Measurements from ENCODE around the gene DPYSL4. TPM values are rescaled to one million over a fixed set of nuclear protein-coding genes. Genes with fewer than 3 reads are reported as not detected.

DPYSL4 gene
- total RNA-seq, 1 donor from 2014 or later: 26.1 TPM

DNA sequence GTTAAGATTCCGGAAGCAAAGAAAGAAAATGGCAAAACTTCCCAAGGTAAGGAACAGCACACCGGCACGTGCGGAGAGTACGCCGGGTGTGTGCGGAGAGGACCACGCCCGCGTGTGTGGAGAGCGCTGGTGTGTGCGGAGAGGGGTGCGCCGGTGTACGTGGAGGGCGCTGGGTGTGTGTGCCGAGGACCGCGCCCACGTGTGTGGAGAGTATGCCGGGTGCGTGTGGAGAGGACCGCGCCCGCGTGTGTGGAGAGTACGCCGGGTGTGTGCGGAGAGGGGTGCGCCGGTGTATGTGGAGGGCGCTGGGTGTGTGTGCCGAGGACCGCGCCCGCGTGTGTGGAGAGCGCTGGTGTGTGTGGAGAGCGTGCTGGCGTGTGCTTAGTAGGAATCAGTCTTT lies 48.6 kb upstream of the DPYSL4 start:
- Mint-ChIP-seq H3K4me1 (ENCODE audit: low read depth, unreplicated experiment) (no peaks in the 10 kb centered on the region), H3K9me3 (ENCODE audit: unreplicated experiment) (no peaks in the 10 kb centered on the region), H3K27ac (ENCODE audit: unreplicated experiment) (no peak overlapping the region), H3K36me3 (ENCODE audit: low read depth, unreplicated experiment) (peaks cover 2% of the 10 kb centered on the region), H3K4me3 (ENCODE audit: unreplicated experiment) (no peak overlapping the region), H3K27me3 (ENCODE audit: low read depth, unreplicated experiment) (peaks cover 35% of the 10 kb centered on the region)
- no peaks in the 10 kb centered on the region for H3K79me2 ChIP-seq (ENCODE audit: insufficient read depth, low read length)
- DNase-seq (ENCODE audit: low read depth): no peak
- H3K4me2 ChIP-seq (ENCODE audit: low read length): no peak overlapping the region
- no peaks in the 10 kb centered on the region for H3K4me1 ChIP-seq (ENCODE audit: insufficient read depth, low read length)
- no peaks in the 10 kb centered on the region for H4K20me1 ChIP-seq (ENCODE audit: insufficient read depth, low read length)
- H3K36me3 ChIP-seq (ENCODE audit: insufficient read depth, low read length): no peaks in the 10 kb centered on the region
- no peak overlapping the region for H3K27ac ChIP-seq (ENCODE audit: low read depth, low read length)
- no peaks in the 10 kb centered on the region for H3K9me3 ChIP-seq (ENCODE audit: insufficient read depth, low read depth, low read length)
- no peak overlapping the region for H3K9ac ChIP-seq (ENCODE audit: low read length)
- TF ChIP-seq, protein P1, sequence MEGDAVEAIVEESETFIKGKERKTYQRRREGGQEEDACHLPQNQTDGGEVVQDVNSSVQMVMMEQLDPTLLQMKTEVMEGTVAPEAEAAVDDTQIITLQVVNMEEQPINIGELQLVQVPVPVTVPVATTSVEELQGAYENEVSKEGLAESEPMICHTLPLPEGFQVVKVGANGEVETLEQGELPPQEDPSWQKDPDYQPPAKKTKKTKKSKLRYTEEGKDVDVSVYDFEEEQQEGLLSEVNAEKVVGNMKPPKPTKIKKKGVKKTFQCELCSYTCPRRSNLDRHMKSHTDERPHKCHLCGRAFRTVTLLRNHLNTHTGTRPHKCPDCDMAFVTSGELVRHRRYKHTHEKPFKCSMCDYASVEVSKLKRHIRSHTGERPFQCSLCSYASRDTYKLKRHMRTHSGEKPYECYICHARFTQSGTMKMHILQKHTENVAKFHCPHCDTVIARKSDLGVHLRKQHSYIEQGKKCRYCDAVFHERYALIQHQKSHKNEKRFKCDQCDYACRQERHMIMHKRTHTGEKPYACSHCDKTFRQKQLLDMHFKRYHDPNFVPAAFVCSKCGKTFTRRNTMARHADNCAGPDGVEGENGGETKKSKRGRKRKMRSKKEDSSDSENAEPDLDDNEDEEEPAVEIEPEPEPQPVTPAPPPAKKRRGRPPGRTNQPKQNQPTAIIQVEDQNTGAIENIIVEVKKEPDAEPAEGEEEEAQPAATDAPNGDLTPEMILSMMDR (IDR thresholded peaks at IDR 0.05; ENCODE audit: insufficient read depth, low read depth, low read length): no peak
- no peak for TF ChIP-seq EZH2 (IDR thresholded peaks at IDR 0.05; ENCODE audit: insufficient read depth, low read length)
- H3K4me3 ChIP-seq (ENCODE audit: insufficient read depth, low read depth, low read length): no peak overlapping the region
- H3K27me3 ChIP-seq (ENCODE audit: insufficient read depth, low read length): no peaks in the 10 kb centered on the region
- no peak overlapping the region for H2AFZ ChIP-seq (ENCODE audit: low read depth, low read length)
- FAIRE-seq: no peak

DNA sequence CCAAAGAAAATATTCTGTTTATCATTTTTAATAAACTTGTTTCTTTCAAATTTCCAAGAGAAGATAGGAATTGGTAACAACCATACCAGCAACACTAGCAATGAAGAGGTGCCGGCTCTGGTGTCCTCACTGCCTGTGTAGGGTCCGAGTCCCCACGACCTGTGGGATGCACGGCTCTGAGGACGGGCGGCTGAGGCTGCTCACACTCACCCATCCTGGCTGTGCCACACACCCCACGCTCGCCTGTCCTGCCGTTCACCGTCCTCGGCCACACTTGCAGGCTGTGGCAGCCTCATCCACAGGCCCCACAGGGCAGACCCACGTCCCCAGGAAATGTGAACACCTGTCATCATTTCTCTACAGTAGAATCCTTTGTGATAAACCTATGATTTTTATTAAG lies 48.2 kb upstream of the DPYSL4 start:
- H3K9me3 ChIP-seq (ENCODE audit: insufficient read depth, low read depth, low read length): no peaks in the 10 kb centered on the region
- peaks cover 2% of the 10 kb centered on the region for H3K36me3 Mint-ChIP-seq (ENCODE audit: low read depth, unreplicated experiment)
- no peak overlapping the region for H3K27ac ChIP-seq (ENCODE audit: low read depth, low read length)
- no peaks in the 10 kb centered on the region for H3K4me1 Mint-ChIP-seq (ENCODE audit: low read depth, unreplicated experiment)
- DNase-seq (ENCODE audit: low read depth) (no peak), FAIRE-seq (no peak)
- no peaks in the 10 kb centered on the region for H3K79me2 ChIP-seq (ENCODE audit: insufficient read depth, low read length)
- no peak overlapping the region for H2AFZ ChIP-seq (ENCODE audit: low read depth, low read length)
- TF ChIP-seq, protein P1 (IDR thresholded peaks at IDR 0.05; ENCODE audit: insufficient read depth, low read depth, low read length): no peak
- TF ChIP-seq EZH2 (IDR thresholded peaks at IDR 0.05; ENCODE audit: insufficient read depth, low read length): no peak
- H3K4me3 ChIP-seq (ENCODE audit: insufficient read depth, low read depth, low read length): no peak overlapping the region
- H3K27me3 Mint-ChIP-seq (ENCODE audit: low read depth, unreplicated experiment): peaks cover 34% of the 10 kb centered on the region
- H4K20me1 ChIP-seq (ENCODE audit: insufficient read depth, low read length): no peaks in the 10 kb centered on the region
- no peak overlapping the region for H3K27ac Mint-ChIP-seq (ENCODE audit: unreplicated experiment)
- no peaks in the 10 kb centered on the region for H3K4me1 ChIP-seq (ENCODE audit: insufficient read depth, low read length)
- no peak overlapping the region for H3K4me2 ChIP-seq (ENCODE audit: low read length)
- H3K9ac ChIP-seq (ENCODE audit: low read length): no peak overlapping the region
- no peaks in the 10 kb centered on the region for H3K9me3 Mint-ChIP-seq (ENCODE audit: unreplicated experiment)
- no peak overlapping the region for H3K4me3 Mint-ChIP-seq (ENCODE audit: unreplicated experiment)
- no peaks in the 10 kb centered on the region for H3K27me3 ChIP-seq (ENCODE audit: insufficient read depth, low read length)
- no peaks in the 10 kb centered on the region for H3K36me3 ChIP-seq (ENCODE audit: insufficient read depth, low read length)

DNA sequence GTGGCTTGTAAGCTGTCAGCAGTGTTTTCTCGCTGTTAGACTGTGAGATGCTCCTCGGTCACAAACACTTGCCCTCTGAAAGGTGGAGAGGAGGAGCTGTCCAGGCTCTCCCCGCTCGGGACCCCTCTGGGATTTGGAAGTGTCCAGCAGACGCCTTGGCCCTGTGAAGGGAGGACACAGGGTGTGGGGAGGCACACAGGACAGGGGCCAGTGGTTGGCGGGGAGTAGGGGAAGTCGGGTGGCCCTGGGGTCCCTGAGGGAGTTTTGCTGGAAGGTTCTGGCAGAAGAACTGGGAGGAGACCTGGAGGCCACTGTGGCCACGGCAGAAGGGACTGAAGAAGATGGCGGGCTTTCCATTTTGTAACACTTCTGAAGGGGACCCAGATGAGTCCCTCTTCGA lies 47.2 kb upstream of the DPYSL4 start:
- H3K9ac ChIP-seq (ENCODE audit: low read length): no peak overlapping the region
- FAIRE-seq: no peak
- TF ChIP-seq, protein P1 (IDR thresholded peaks at IDR 0.05; ENCODE audit: insufficient read depth, low read depth, low read length): no peak
- no peak for TF ChIP-seq EZH2 (IDR thresholded peaks at IDR 0.05; ENCODE audit: insufficient read depth, low read length)

More for the DNA sequence above, 47.2 kb upstream of the DPYSL4 start:
- Histone ChIP-seq H3K36me3 (ENCODE audit: insufficient read depth, low read length) (no peaks in the 10 kb centered on the region), H3K27ac (ENCODE audit: low read depth, low read length) (no peak overlapping the region), H3K27me3 (ENCODE audit: insufficient read depth, low read length) (no peaks in the 10 kb centered on the region), H3K4me3 (ENCODE audit: insufficient read depth, low read depth, low read length) (no peak overlapping the region), H3K4me1 (ENCODE audit: insufficient read depth, low read length) (no peaks in the 10 kb centered on the region), H3K4me2 (ENCODE audit: low read length) (no peak overlapping the region), H2AFZ (ENCODE audit: low read depth, low read length) (no peak overlapping the region), H3K79me2 (ENCODE audit: insufficient read depth, low read length) (no peaks in the 10 kb centered on the region), H3K9me3 (ENCODE audit: insufficient read depth, low read depth, low read length) (no peaks in the 10 kb centered on the region), H4K20me1 (ENCODE audit: insufficient read depth, low read length) (no peaks in the 10 kb centered on the region)
- H3K4me1 Mint-ChIP-seq (ENCODE audit: low read depth, unreplicated experiment): no peaks in the 10 kb centered on the region
- H3K9me3 Mint-ChIP-seq (ENCODE audit: unreplicated experiment): no peaks in the 10 kb centered on the region
- no peak overlapping the region for H3K27ac Mint-ChIP-seq (ENCODE audit: unreplicated experiment)
- peaks cover 2% of the 10 kb centered on the region for H3K36me3 Mint-ChIP-seq (ENCODE audit: low read depth, unreplicated experiment)
- no peak overlapping the region for H3K4me3 Mint-ChIP-seq (ENCODE audit: unreplicated experiment)
- peaks cover 27% of the 10 kb centered on the region for H3K27me3 Mint-ChIP-seq (ENCODE audit: low read depth, unreplicated experiment)
- DNase-seq (ENCODE audit: low read depth): no peak

All from astrocyte (in vitro differentiated cells and primary cell).